ENCODE data around the gene REEP2.
A peak's percentile ranks its signal among the peaks of the same experiment; 100 is the strongest.
"Not testable (repeated sequence)": the region's sequence is repeated elsewhere in the genome, so short reads cannot be mapped to it uniquely, and the experiment has no call there.

REEP2 gene

GRCh38 chr5:138410996-138411640 lies 27.7 kb upstream of the REEP2 start:
- H3K4me3 ChIP-seq (ENCODE audit: control insufficient read depth in 1 of 7, extremely low read depth in 1 of 7, insufficient read depth in 4 of 7, low read depth in 2 of 7, low read length in 6 of 7); H3K9me3 ChIP-seq (ENCODE audit: control extremely low read depth in 1 of 5, control insufficient read depth in 4 of 5, insufficient read depth in 2 of 5, low read depth in 1 of 5, low read length in 4 of 5); H3K27ac ChIP-seq (ENCODE audit: insufficient read depth in 1 of 2, low read depth in 1 of 2, low read length in 2 of 2, poor library complexity in 1 of 2, severe bottlenecking in 2 of 2); H3K27me3 ChIP-seq (replicated peaks in 2 of 5; ENCODE audit: control insufficient read depth in 4 of 5, insufficient read depth in 5 of 5, low read length in 4 of 5); POLR2A ChIA-PET; H3K4me1 ChIP-seq (ENCODE audit: control extremely low read depth in 1 of 4, control insufficient read depth in 4 of 4, insufficient read depth in 4 of 4, low read length in 3 of 4): not testable (repeated sequence)
- H3K36me3 ChIP-seq (ENCODE audit: control insufficient read depth in 4 of 4, insufficient read depth in 4 of 4, low read length in 3 of 4), result peaks cover 27 to 63% (median 33%) of the 10 kb centered on the region in 4 experiments
- CTCF ChIA-PET, result interaction anchor here (0.6 to 1.3 kb wide), 5 partner anchors 14 to 232 kb away, joined by 3 to 4 read pairs (median 3); partner anchors contain the start of genes BRD8 and KIF20A
- WGBS (ENCODE audit: insufficient coverage), result no CpG with 5 or more reads among the region's 14 CpGs
- peak; percentile 16 to 28 (median 28) for DNase-seq

DNA sequence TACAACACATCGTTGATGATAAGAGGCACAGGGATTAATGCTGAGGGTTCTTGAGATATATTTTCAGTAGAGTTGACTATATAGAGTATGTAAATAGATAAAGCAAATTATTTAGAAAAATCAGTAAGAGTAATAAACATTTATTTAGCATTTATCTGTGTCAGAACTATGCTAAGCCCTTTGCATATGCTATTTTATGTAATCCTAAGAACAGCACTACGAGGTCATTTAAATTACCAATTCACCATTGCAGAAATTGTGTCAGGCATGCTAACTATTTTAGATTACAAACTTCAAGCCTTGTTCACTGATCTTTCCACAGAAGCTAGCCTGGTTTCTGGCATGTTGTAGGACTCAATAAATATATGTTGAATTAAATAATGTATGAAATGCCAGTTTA lies 20.4 kb upstream of the REEP2 start:
- ChIA-PET POLR2A (no interaction called here), CTCF (no interaction called here)
- peaks cover 24 to 88% (median 56%) of the 10 kb centered on the region in 4 experiments for H3K36me3 ChIP-seq (ENCODE audit: control insufficient read depth in 4 of 4, insufficient read depth in 4 of 4, low read length in 3 of 4)
- H3K4me1 ChIP-seq (ENCODE audit: control extremely low read depth in 1 of 4, control insufficient read depth in 4 of 4, insufficient read depth in 4 of 4, low read length in 3 of 4), result no peaks in the 10 kb centered on the region
- H3K4me3 ChIP-seq (ENCODE audit: control insufficient read depth in 1 of 7, extremely low read depth in 1 of 7, insufficient read depth in 4 of 7, low read depth in 2 of 7, low read length in 6 of 7), result no peak overlapping the region
- WGBS (ENCODE audit: insufficient coverage), result 89% methylated on average over 1 of the region's 2 CpGs
- H3K9me3 ChIP-seq (ENCODE audit: control extremely low read depth in 1 of 5, control insufficient read depth in 4 of 5, insufficient read depth in 2 of 5, low read depth in 1 of 5, low read length in 4 of 5), result no peaks in the 10 kb centered on the region
- DNase-seq, result no peak
- no peaks in the 10 kb centered on the region for H3K27me3 ChIP-seq (replicated peaks in 2 of 5; ENCODE audit: control insufficient read depth in 4 of 5, insufficient read depth in 5 of 5, low read length in 4 of 5)
- H3K27ac ChIP-seq (ENCODE audit: insufficient read depth in 1 of 2, low read depth in 1 of 2, low read length in 2 of 2, poor library complexity in 1 of 2, severe bottlenecking in 2 of 2), result no peak overlapping the region

- no peaks in the 10 kb centered on the region for H3K9me3 ChIP-seq (ENCODE audit: control extremely low read depth in 1 of 5, control insufficient read depth in 4 of 5, insufficient read depth in 2 of 5, low read depth in 1 of 5, low read length in 4 of 5)
- ChIA-PET POLR2A (interaction anchor here (0.6 kb wide), 1 partner anchor 13 kb away, joined by 3 read pairs; no protein-coding TSS in a partner anchor), CTCF (interaction anchor here (0.6 to 1.5 kb wide), 7 partner anchors 9 to 348 kb away, joined by 3 to 4 read pairs (median 3); no protein-coding TSS in a partner anchor)
- 100% methylated on average over 1 of the region's 1 CpG for WGBS (ENCODE audit: insufficient coverage)
- H3K27me3 ChIP-seq (replicated peaks in 2 of 5; ENCODE audit: control insufficient read depth in 4 of 5, insufficient read depth in 5 of 5, low read length in 4 of 5), result no peaks in the 10 kb centered on the region
- peaks cover 33 to 92% (median 60%) of the 10 kb centered on the region in 4 experiments for H3K36me3 ChIP-seq (ENCODE audit: control insufficient read depth in 4 of 4, insufficient read depth in 4 of 4, low read length in 3 of 4)
- DNase-seq, result no peak
- no peak overlapping the region for H3K27ac ChIP-seq (ENCODE audit: insufficient read depth in 1 of 2, low read depth in 1 of 2, low read length in 2 of 2, poor library complexity in 1 of 2, severe bottlenecking in 2 of 2)
- H3K4me3 ChIP-seq (ENCODE audit: control insufficient read depth in 1 of 7, extremely low read depth in 1 of 7, insufficient read depth in 4 of 7, low read depth in 2 of 7, low read length in 6 of 7), result no peak overlapping the region
- no peaks in the 10 kb centered on the region for H3K4me1 ChIP-seq (ENCODE audit: control extremely low read depth in 1 of 4, control insufficient read depth in 4 of 4, insufficient read depth in 4 of 4, low read length in 3 of 4)
Measured at GRCh38 chr5:138425079-138425478, 13.8 kb upstream of the REEP2 start.

- ChIA-PET CTCF (interaction anchor here (1.0 to 1.2 kb wide), 2 partner anchors 10 to 252 kb away, joined by 3 read pairs; no protein-coding TSS in a partner anchor), POLR2A (no interaction called here)
- Histone ChIP-seq H3K36me3 (ENCODE audit: control insufficient read depth in 4 of 4, insufficient read depth in 4 of 4, low read length in 3 of 4) (peaks cover 15 to 54% (median 34%) of the 10 kb centered on the region in 4 experiments), H3K27me3 (replicated peaks in 2 of 5; ENCODE audit: control insufficient read depth in 4 of 5, insufficient read depth in 5 of 5, low read length in 4 of 5) (no peaks in the 10 kb centered on the region), H3K4me3 (ENCODE audit: control insufficient read depth in 1 of 7, extremely low read depth in 1 of 7, insufficient read depth in 4 of 7, low read depth in 2 of 7, low read length in 6 of 7) (no peak overlapping the region), H3K4me1 (ENCODE audit: control extremely low read depth in 1 of 4, control insufficient read depth in 4 of 4, insufficient read depth in 4 of 4, low read length in 3 of 4) (peaks cover 0 to 15% (median 14%) of the 10 kb centered on the region in 4 experiments), H3K27ac (ENCODE audit: insufficient read depth in 1 of 2, low read depth in 1 of 2, low read length in 2 of 2, poor library complexity in 1 of 2, severe bottlenecking in 2 of 2) (no peak overlapping the region), H3K9me3 (ENCODE audit: control extremely low read depth in 1 of 5, control insufficient read depth in 4 of 5, insufficient read depth in 2 of 5, low read depth in 1 of 5, low read length in 4 of 5) (no peaks in the 10 kb centered on the region)
- WGBS (ENCODE audit: insufficient coverage), result 80% methylated on average over 2 of the region's 5 CpGs
- no peak for DNase-seq
Measured at GRCh38 chr5:138435943-138436342, 2.9 kb upstream of the REEP2 start.

DNA sequence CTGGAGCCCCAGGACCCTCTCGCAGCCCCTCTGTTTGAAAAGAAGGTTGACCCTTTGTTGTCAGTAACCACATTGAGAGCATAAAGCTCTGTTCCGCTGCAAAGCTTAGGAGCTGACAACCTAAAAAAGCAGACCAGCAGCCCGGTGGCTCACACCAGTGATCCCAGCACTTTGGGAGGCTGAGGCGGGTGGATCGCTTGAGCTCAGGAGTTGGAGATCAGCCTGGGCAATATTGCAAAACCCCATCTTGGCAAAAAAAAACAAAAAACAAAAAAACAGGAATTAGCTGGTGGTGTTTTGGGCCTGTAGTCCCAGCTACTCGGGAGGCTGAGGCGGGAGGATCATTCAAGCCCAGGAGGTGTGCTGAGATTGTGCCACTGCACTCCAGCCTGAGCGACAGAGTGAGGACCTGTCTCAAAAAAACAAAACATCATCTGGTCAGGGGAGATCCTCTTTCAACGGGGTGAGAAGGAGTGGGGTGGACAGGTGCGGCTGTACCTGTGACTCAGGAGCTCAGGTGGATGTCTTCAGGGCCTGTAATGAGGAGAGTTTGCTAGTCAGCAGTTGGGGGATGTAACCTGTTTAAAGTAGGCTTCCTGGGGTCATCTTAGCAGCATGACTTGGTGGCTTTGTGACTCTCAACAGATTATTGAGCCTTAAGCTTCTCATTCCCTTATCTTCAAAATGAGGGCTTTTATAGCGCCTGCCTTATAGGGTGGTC lies 694 bp upstream of the REEP2 start:
- CTCF ChIA-PET, result interaction anchor here (0.5 to 4.6 kb wide), 8 partner anchors 11 to 66 kb away, joined by 3 to 35 read pairs (median 3); no protein-coding TSS in a partner anchor
- 90% methylated on average over 8 of the region's 11 CpGs for WGBS (ENCODE audit: insufficient coverage)
- POLR2A ChIA-PET, result interaction anchor here (0.7 to 1.0 kb wide), 3 partner anchors 10 to 13 kb away, joined by 3 read pairs; no protein-coding TSS in a partner anchor
- peak overlapping the region in 6 of 7 experiments; percentile 35 to 80 (median 58) for H3K4me3 ChIP-seq (ENCODE audit: control insufficient read depth in 1 of 7, extremely low read depth in 1 of 7, insufficient read depth in 4 of 7, low read depth in 2 of 7, low read length in 6 of 7)
- no peaks in the 10 kb centered on the region for H3K27me3 ChIP-seq (replicated peaks in 2 of 5; ENCODE audit: control insufficient read depth in 4 of 5, insufficient read depth in 5 of 5, low read length in 4 of 5)
- peaks cover 0 to 15% (median 14%) of the 10 kb centered on the region in 4 experiments for H3K4me1 ChIP-seq (ENCODE audit: control extremely low read depth in 1 of 4, control insufficient read depth in 4 of 4, insufficient read depth in 4 of 4, low read length in 3 of 4)
- no peak overlapping the region for H3K27ac ChIP-seq (ENCODE audit: insufficient read depth in 1 of 2, low read depth in 1 of 2, low read length in 2 of 2, poor library complexity in 1 of 2, severe bottlenecking in 2 of 2)
- DNase-seq, result no peak
- H3K36me3 ChIP-seq (ENCODE audit: control insufficient read depth in 4 of 4, insufficient read depth in 4 of 4, low read length in 3 of 4), result peaks cover 10 to 33% (median 21%) of the 10 kb centered on the region in 4 experiments
- H3K9me3 ChIP-seq (ENCODE audit: control extremely low read depth in 1 of 5, control insufficient read depth in 4 of 5, insufficient read depth in 2 of 5, low read depth in 1 of 5, low read length in 4 of 5), result no peaks in the 10 kb centered on the region

- no peak overlapping the region for H3K27ac ChIP-seq (ENCODE audit: insufficient read depth in 1 of 2, low read depth in 1 of 2, low read length in 2 of 2, poor library complexity in 1 of 2, severe bottlenecking in 2 of 2)
Measured at GRCh38 chr5:138439477-138440158, 761 bp downstream of the REEP2 start.

More at GRCh38 chr5:138439477-138440158, 761 bp downstream of the REEP2 start:
- DNase-seq, result no peak
- H3K27me3 ChIP-seq (replicated peaks in 2 of 5; ENCODE audit: control insufficient read depth in 4 of 5, insufficient read depth in 5 of 5, low read length in 4 of 5), result no peaks in the 10 kb centered on the region
- no peaks in the 10 kb centered on the region for H3K9me3 ChIP-seq (ENCODE audit: control extremely low read depth in 1 of 5, control insufficient read depth in 4 of 5, insufficient read depth in 2 of 5, low read depth in 1 of 5, low read length in 4 of 5)
- peak overlapping the region; percentile 27 to 80 (median 54) for H3K4me3 ChIP-seq (ENCODE audit: control insufficient read depth in 1 of 7, extremely low read depth in 1 of 7, insufficient read depth in 4 of 7, low read depth in 2 of 7, low read length in 6 of 7)
- 66% methylated on average over 15 of the region's 20 CpGs for WGBS (ENCODE audit: insufficient coverage)
- H3K36me3 ChIP-seq (ENCODE audit: control insufficient read depth in 4 of 4, insufficient read depth in 4 of 4, low read length in 3 of 4), result peaks cover 10 to 21% (median 17%) of the 10 kb centered on the region in 4 experiments
- peaks cover 0 to 15% (median 14%) of the 10 kb centered on the region in 4 experiments for H3K4me1 ChIP-seq (ENCODE audit: control extremely low read depth in 1 of 4, control insufficient read depth in 4 of 4, insufficient read depth in 4 of 4, low read length in 3 of 4)
- POLR2A ChIA-PET, result interaction anchor here (0.7 to 1.0 kb wide), 2 partner anchors 8 to 18 kb away, joined by 3 read pairs; no protein-coding TSS in a partner anchor
- CTCF ChIA-PET, result interaction anchor here (4.6 kb wide), 1 partner anchor 10 kb away, joined by 35 read pairs; no protein-coding TSS in a partner anchor
